Measurements from ENCODE around the gene TGFBI.

DNA sequence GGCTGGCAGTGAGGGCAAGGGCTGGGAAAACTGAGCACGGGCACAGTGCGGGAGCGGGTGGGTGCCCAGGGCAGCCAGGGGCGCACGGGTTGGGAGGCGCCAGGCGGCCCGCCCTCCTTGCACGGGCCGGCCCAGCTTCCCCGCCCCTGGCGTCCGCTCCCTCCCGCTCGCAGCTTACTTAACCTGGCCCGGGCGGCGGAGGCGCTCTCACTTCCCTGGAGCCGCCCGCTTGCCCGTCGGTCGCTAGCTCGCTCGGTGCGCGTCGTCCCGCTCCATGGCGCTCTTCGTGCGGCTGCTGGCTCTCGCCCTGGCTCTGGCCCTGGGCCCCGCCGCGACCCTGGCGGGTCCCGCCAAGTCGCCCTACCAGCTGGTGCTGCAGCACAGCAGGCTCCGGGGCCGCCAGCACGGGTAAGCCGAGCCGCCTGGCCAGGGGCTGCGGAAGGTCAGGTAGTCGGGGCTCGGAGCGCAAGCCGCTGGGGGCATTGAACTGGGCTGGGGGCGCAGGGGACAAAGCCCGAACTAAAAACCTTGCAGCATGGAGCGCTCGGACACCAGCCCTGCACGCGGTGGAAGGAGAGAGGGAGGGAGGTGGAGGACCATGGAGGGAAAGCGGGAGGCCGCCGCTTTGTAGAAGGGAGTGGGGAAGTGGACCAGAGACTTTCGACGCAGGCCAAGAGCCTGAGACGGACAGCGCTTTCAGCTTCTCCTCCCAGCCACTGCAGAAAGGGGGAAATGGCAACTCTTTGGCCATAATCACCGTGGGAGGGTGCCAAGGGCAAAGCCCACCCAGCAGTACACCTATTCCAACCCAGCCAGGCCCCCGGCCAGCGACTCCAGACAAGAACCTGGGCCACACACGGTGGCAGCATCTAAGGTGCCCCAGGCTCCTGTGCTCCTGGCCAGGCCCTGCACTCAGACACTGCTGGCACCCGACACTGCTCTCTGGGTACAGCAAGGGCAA, at the start of gene TGFBI:
- TF ChIP-seq, protein P1, sequence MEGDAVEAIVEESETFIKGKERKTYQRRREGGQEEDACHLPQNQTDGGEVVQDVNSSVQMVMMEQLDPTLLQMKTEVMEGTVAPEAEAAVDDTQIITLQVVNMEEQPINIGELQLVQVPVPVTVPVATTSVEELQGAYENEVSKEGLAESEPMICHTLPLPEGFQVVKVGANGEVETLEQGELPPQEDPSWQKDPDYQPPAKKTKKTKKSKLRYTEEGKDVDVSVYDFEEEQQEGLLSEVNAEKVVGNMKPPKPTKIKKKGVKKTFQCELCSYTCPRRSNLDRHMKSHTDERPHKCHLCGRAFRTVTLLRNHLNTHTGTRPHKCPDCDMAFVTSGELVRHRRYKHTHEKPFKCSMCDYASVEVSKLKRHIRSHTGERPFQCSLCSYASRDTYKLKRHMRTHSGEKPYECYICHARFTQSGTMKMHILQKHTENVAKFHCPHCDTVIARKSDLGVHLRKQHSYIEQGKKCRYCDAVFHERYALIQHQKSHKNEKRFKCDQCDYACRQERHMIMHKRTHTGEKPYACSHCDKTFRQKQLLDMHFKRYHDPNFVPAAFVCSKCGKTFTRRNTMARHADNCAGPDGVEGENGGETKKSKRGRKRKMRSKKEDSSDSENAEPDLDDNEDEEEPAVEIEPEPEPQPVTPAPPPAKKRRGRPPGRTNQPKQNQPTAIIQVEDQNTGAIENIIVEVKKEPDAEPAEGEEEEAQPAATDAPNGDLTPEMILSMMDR (IDR thresholded peaks at IDR 0.05; ENCODE audit: insufficient read depth, low read length, poor library complexity, severe bottlenecking), result no peak
- TF ChIP-seq EZH2phosphoT487 (conservative IDR thresholded peaks at IDR 0.05; ENCODE audit: low read length), result no peak

Measured in SU-DHL-6 (cell line).